Measurements from ENCODE around the gene MRPL57. TPM values are rescaled to one million over a fixed set of nuclear protein-coding genes. Genes with fewer than 3 reads are reported as not detected.

MRPL57 gene
- total RNA-seq, 1 experiment from 2014 or later = 29.4 TPM

GRCh38 chr13:21202767-21203531, 26.5 kb downstream of the MRPL57 start:
- Mint-ChIP-seq H3K27me3 (ENCODE audit: low read depth) (peaks cover 4% of the 10 kb centered on the region), H3K27ac (no peak overlapping the region), H3K4me3 (no peak overlapping the region), H3K4me1 (no peaks in the 10 kb centered on the region), H3K9me3 (peaks cover 62% of the 10 kb centered on the region), H3K36me3 (peaks cover 41% of the 10 kb centered on the region)
- no peak for ATAC-seq
- TF ChIP-seq ZNF396 (CRISPR knock-in tag; IDR thresholded peaks at IDR 0.05; ENCODE audit: borderline replicate concordance) (no peak), SMAD4 (CRISPR knock-in tag; IDR thresholded peaks at IDR 0.05) (no peak), USF1 (CRISPR knock-in tag; IDR thresholded peaks at IDR 0.05) (no peak), GTF2I (CRISPR knock-in tag; conservative IDR thresholded peaks at IDR 0.05) (no peak), CREM (CRISPR knock-in tag; IDR thresholded peaks at IDR 0.05) (no peak), ELF4 (CRISPR knock-in tag; IDR thresholded peaks at IDR 0.05; ENCODE audit: low read depth) (no peak), GRHL2 (CRISPR knock-in tag; IDR thresholded peaks at IDR 0.05; ENCODE audit: insufficient replicate concordance, severe bottlenecking) (no peak), ZSCAN18 (CRISPR knock-in tag; IDR thresholded peaks at IDR 0.05) (no peak), KAT7 (CRISPR knock-in tag; IDR thresholded peaks at IDR 0.05; ENCODE audit: borderline replicate concordance) (no peak), HMGA2 (CRISPR knock-in tag; IDR thresholded peaks at IDR 0.05) (no peak), ARID4B (CRISPR knock-in tag; IDR thresholded peaks at IDR 0.05; ENCODE audit: borderline replicate concordance) (no peak)
- TF ChIP-seq, protein P1, sequence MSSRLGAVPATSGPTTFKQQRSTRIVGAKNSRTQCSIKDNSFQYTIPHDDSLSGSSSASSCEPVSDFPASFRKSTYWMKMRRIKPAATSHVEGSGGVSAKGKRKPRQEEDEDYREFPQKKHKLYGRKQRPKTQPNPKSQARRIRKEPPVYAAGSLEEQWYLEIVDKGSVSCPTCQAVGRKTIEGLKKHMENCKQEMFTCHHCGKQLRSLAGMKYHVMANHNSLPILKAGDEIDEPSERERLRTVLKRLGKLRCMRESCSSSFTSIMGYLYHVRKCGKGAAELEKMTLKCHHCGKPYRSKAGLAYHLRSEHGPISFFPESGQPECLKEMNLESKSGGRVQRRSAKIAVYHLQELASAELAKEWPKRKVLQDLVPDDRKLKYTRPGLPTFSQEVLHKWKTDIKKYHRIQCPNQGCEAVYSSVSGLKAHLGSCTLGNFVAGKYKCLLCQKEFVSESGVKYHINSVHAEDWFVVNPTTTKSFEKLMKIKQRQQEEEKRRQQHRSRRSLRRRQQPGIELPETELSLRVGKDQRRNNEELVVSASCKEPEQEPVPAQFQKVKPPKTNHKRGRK (CRISPR knock-in tag; IDR thresholded peaks at IDR 0.05; ENCODE audit: borderline replicate concordance) = no peak
- TF ChIP-seq, protein P2, sequence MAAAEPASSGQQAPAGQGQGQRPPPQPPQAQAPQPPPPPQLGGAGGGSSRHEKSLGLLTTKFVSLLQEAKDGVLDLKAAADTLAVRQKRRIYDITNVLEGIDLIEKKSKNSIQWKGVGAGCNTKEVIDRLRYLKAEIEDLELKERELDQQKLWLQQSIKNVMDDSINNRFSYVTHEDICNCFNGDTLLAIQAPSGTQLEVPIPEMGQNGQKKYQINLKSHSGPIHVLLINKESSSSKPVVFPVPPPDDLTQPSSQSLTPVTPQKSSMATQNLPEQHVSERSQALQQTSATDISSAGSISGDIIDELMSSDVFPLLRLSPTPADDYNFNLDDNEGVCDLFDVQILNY (CRISPR knock-in tag; IDR thresholded peaks at IDR 0.05) = no peak
- TF ChIP-seq, protein P3, sequence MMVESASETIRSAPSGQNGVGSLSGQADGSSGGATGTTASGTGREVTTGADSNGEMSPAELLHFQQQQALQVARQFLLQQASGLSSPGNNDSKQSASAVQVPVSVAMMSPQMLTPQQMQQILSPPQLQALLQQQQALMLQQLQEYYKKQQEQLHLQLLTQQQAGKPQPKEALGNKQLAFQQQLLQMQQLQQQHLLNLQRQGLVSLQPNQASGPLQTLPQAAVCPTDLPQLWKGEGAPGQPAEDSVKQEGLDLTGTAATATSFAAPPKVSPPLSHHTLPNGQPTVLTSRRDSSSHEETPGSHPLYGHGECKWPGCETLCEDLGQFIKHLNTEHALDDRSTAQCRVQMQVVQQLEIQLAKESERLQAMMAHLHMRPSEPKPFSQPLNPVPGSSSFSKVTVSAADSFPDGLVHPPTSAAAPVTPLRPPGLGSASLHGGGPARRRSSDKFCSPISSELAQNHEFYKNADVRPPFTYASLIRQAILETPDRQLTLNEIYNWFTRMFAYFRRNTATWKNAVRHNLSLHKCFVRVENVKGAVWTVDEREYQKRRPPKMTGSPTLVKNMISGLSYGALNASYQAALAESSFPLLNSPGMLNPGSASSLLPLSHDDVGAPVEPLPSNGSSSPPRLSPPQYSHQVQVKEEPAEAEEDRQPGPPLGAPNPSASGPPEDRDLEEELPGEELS (CRISPR knock-in tag; IDR thresholded peaks at IDR 0.05) = no peak
- CTCF ChIA-PET = no interaction called here
- POLR2A ChIA-PET = no interaction called here
- DNase-seq (ENCODE audit: low spot score) = no peak

Measured in WTC11 (cell line).